Ramos (cell line): ENCODE measurements around the gene EPB41L4A.
"Not testable (repeated sequence)": the region's sequence is repeated elsewhere in the genome, so short reads cannot be mapped to it uniquely, and the experiment has no call there.

ENCODE experiments used
- in situ Hi-C: fragments of 300-500 bp; cut with MboI; formaldehyde crosslinking; loops from one replicate; pipeline ENCODE4 v1.14.3; 2022; ENCODE audit warnings: low sequenced_read_pairs; ENCODE audit not compliant: unreplicated experiment

The EPB41L4A gene

GRCh38 chr5:112403069-112403468, 16.0 kb downstream of the EPB41L4A start:
- in situ Hi-C loops = no loop called here

GRCh38 chr5:112401924-112402323, 17.2 kb downstream of the EPB41L4A start:
- in situ Hi-C loops = no loop called here

GRCh38 chr5:112397690-112398089, 21.4 kb downstream of the EPB41L4A start:
- in situ Hi-C loops = no loop called here

GRCh38 chr5:112396430-112396829, 22.6 kb downstream of the EPB41L4A start:
- in situ Hi-C loops = no loop called here

GRCh38 chr5:112395299-112395698, 23.8 kb downstream of the EPB41L4A start:
- in situ Hi-C loops = not testable (repeated sequence)

GRCh38 chr5:112390327-112390726, 28.8 kb downstream of the EPB41L4A start:
- in situ Hi-C loops = no loop called here

- in situ Hi-C loops = no loop called here
Measured at GRCh38 chr5:112388739-112389138, 30.3 kb downstream of the EPB41L4A start.

- in situ Hi-C loops = no loop called here
Measured at GRCh38 chr5:112388074-112388473, 31.0 kb downstream of the EPB41L4A start.

DNA sequence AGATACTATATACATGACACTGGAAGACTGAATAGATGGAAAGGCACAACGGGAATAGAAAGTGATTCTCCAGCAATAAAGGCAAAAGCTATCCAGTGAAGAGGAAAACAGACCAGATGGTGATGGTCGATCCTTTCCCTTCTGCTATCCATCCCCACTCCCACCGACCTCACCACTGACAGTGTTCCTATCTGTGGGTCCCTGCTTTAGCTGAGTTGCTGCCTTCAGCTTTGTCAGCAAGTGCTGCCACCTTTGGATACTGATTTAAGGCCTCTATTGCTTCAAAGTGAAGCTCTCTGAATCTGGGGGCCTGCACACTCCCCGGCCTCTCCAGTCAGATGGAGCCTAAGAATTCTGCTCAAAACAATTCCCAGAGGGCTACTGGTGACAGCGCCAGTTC, 32.3 kb downstream of the EPB41L4A start:
- in situ Hi-C loops = no loop called here

GRCh38 chr5:112385969-112386368, 33.1 kb downstream of the EPB41L4A start:
- in situ Hi-C loops = no loop called here

- in situ Hi-C loops = no loop called here
Measured at GRCh38 chr5:112385566-112385965, 33.5 kb downstream of the EPB41L4A start.

- in situ Hi-C loops = no loop called here
Measured at GRCh38 chr5:112384523-112384922, 34.6 kb downstream of the EPB41L4A start.

- in situ Hi-C loops = no loop called here
Measured at GRCh38 chr5:112382886-112383285, 36.2 kb downstream of the EPB41L4A start.

DNA sequence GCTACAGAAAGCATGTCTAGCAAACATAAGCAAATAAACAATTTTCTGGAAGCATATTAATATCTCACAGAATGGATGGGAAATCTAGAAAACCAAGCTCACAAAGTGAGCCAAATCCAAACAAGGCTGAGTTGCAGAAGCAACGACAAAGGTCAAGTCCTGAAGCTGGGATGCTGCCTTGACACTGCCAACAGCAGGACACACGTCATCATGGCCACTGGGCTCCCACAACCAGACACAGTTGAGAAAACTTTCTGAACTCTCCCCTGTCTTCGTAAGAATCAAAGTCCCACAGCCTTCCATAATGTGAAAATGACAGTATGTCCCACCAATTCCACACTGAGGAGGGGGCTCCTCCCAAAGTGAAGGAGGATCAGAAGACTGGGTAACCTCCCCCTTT, 37.6 kb downstream of the EPB41L4A start:
- in situ Hi-C loops = no loop called here

DNA sequence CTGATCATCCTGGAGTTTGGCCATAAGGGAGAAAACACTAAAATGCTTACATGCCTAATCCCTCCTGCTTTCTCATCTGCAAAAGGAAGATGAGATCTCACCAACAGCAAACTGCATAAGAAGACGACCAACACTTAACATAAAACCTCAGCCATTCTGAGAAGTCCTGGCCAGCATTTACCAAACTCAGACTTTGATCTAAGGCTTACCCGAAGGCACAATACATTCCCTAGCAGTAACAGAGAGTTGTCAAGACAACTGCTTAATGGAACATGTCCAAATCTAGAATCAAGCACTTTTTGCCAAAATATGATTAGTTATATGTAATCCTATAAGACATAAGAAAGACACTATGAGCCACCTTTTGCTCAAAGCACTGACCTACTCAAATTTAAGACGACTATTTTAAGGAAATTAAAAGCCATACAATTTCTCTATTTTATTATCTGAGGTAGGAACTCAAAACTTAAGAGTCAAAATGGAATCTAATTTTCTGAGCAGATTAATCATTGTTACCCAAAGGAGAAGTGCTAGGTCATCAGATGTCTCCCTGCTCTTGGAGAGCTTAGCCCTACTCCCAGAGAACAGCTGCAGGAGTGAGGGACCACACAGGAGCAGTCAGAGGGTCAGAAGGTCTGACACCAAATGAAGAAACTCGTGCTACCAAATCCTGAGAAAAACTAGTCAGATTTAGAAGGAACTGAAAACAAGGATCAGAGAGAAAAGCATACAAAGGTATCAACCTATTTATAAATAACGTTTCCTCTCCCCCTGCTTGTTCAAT, 39.3 kb downstream of the EPB41L4A start:
- in situ Hi-C loops = no loop called here

DNA sequence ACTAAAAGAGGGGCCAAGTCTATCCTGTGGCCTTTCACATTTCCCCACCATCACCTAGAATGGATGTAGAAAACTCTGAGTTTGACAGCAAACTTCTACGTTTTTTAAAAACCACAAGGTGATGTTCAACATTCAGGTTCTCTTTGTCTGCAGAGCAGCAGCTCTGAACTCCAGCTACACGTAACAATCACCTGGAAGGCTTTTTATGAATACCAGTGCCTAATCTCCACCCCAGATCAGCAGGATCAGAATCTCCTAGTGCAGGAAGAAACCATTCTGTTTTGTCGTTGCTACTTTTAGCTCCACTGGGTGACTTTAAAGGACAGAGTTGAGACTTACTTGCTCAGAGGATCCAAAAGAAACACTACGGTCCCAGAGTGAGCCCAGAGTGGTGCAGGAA, 44.3 kb downstream of the EPB41L4A start:
- in situ Hi-C loops = no loop called here

DNA sequence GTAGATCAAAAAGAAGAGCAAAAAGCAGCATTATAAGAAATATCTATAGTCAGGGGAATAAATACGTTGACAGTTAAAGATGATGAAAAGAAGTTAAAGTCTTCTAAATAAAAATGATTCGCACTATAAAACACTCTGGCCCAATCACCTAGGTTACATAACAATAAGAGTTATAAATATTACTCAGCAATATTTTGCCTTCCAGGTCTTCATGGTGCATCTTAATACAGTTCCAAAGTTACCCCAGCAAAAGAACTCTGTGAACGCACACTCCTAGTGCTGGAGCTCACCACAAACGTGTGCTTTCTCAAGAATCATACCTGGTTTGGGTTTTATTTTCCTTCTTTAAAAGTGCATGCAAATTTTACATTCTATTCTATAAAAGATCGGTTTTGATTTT, 44.7 kb downstream of the EPB41L4A start:
- in situ Hi-C loops = no loop called here

GRCh38 chr5:112373885-112374284, 45.2 kb downstream of the EPB41L4A start:
- in situ Hi-C loops = no loop called here

DNA sequence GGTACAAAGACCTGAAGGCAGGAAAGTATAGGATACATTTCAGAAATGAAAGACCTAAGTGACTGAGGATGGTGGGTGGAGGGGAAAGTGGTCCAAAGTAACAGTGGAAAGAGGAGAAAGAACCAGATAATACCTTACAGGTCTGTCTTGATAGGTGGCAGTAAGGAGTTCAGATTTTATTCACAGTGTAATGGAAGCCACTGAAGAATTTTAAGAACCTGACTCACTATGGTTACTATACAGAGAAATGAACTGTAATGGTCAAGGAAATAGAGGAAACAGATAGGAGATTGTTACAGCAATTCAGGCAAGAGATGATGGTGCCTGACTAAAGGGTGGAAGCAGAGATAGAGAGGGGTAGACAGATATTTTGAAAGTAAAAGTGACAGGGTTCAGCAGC, 46.5 kb downstream of the EPB41L4A start:
- in situ Hi-C loops = no loop called here

- in situ Hi-C loops = no loop called here
Measured at GRCh38 chr5:112371067-112371466, 48.0 kb downstream of the EPB41L4A start.

- in situ Hi-C loops = no loop called here
Measured at GRCh38 chr5:112367400-112367799, 51.7 kb downstream of the EPB41L4A start.

GRCh38 chr5:112366987-112367386, 52.1 kb downstream of the EPB41L4A start:
- in situ Hi-C loops = no loop called here
